Caki2 (cell line): ENCODE data around the gene IER3. TPM values are rescaled to one million over a fixed set of nuclear protein-coding genes. Genes with fewer than 3 reads are reported as not detected.
"Not testable (repeated sequence)": the region's sequence is repeated elsewhere in the genome, so short reads cannot be mapped to it uniquely, and the experiment has no call there.

Source experiments
- DNase-seq: peaks from one replicate; pipeline ENCODE4 v3.0.0-alpha.2; 2015; ENCODE audit warnings: low read depth
- in situ Hi-C: cut with HindIII; loops from 2 replicates; pipeline ENCODE4 v1.10.0; 2016; ENCODE audit warnings: low sequenced_read_pairs, low pct_unique_long_range_greater_than_20kb, mixed read lengths
- total RNA-seq: library from RNA; depleted of rRNA; stranded (reverse); fragments of >200 nt; shearing (Covaris generic); gene quantifications from 2 replicates; pipeline ENCODE4 v1.2.3, GENCODE V29; 2014; ENCODE audit warnings: low replicate concordance; rRNA removed

Gene IER3
- total RNA-seq, 1 experiment from 2014 or later = 124 TPM

DNA sequence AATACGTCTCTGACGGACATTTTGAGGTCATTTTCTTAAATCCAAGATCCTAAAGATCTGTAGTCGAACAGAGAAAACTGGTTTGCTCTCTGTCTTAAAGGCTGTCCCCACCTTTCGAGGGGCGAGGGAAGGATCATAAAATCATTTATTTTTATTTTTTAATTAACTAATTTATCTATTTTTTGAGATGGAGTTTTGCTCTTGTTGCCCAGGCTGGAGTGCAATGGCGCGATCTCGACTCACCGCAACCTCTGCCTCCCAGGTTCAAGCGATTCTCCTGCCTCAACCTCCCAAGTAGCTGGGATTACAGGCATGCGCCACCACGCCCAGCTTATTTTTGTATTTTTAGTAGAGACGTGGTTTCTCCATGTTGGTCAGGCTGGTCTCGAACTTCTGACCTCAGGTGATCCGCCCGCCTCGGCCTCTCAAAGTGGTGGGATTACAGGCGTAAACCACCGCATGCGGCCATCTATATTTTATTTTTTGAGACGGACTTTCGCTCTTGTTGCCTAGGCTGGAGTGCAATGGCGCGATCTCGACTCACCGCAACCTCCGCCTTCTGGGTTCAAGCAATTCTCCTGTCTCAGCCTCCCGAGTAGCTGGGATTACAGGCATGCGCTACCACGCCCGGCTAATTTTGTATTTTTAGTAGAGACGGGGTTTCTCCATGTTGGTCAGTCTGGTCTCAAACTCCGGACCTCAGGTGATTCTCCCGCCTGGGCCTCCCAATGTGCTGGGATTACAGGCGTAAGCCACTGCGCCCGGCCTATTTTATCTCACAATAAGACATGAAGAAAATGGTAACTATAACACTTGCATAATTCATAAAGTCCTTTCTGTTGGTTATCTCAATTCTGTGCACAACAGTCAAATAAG is 26.3 kb downstream of the IER3 start:
- DNase-seq, in situ Hi-C loops: not testable (repeated sequence)

DNA sequence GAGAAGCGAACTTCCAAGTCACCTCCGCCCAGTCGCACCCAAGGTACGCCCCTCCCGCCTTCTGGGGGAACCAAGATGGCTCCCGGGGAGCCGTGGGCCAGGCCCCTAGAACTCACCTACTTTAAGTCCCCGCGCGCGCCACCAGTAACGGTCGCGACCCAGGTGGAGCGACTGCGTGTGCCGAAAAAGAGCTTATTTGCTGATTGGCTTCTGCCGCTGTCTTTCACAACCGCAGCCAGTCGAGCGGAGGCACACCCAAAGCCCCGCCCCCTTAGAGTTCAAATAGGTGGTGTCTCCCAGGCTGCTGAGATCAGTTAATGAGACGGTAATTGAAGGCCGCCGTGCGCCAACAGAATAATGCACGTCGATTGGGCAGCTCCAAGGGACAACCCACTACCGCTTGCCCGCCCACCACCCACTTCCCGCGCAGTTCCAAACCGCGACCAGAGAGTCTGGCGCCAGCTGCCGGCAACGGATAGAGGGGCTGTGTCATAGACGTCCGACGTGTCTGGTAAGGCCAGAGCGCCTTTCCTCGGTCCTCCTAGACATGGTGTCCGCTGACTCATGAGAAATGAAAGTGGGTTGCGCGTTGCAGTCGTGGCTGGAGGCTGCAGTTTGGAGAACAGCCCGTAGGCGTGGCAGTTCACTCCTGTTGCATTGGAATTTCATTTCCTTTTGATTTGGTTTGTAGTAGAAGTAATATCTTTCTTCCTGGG is 27.1 kb downstream of the IER3 start, which contains the start of gene MDC1:
Gene MDC1 (minus strand): TSS at position 153 of the 716 bp plus-strand sequence. CDS start 2,106 bp downstream, outside the sequence.
- in situ Hi-C loops = no loop called here
- DNase-seq = peak; percentile 100

DNA sequence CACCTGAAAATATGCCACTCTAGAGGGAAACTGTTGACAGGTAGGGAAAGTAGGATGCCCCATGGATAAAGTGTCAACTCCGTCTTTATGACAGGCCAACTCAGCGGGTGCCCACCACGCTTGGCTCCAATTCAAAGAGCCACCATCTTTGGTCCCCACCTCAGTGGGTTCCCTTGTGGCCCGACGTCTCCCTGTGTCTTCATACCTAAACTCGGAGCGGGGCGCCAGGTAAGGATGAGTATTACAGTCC is 27.5 kb downstream of the IER3 start:
- DNase-seq = no peak
- in situ Hi-C loops = no loop called here

DNA sequence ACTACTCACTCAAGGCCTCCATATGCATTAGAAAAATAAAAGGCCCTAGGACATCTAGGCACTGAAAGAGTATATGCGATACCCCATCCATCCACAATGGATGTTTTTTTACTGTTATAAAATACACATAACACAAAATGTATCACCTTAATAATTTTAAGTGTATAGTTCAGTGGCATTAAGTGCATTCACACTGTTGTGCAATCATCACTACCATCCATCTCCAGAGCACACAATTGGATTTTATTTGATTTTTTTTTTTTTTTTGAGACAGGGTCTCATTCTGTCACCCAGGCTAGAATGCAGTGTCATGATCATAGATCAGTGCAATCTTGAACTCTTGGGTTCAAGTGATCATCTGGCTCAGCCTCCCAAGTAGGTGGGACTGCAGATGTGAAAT is 30.1 kb downstream of the IER3 start:
- DNase-seq = no peak
- in situ Hi-C loops = no loop called here

DNA sequence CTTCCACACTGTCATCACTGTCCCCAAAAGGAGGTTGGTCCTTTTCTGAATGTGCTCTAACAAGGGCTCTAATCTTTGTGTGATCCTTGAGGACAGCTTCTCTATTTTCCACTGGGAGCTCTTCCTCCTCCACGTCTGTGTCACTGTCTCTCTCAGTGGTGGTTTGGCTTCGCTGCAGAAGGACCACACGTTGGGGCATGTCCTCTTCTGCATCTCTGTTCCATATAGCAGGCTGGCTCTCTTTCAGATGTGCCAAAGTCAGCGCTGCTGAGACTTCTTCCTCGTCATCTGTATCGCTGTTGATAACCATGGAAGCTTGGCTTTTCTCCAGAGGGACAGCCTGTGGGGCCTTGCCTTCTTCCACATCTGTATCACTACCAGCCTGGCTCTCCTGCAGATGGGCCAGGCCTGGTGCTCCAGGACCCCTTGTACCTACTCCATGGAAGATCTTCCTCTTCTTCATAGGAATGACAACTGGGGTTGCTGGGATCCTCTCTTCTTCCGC is 31.9 kb downstream of the IER3 start:
- in situ Hi-C loops = no loop called here
- DNase-seq = no peak

DNA sequence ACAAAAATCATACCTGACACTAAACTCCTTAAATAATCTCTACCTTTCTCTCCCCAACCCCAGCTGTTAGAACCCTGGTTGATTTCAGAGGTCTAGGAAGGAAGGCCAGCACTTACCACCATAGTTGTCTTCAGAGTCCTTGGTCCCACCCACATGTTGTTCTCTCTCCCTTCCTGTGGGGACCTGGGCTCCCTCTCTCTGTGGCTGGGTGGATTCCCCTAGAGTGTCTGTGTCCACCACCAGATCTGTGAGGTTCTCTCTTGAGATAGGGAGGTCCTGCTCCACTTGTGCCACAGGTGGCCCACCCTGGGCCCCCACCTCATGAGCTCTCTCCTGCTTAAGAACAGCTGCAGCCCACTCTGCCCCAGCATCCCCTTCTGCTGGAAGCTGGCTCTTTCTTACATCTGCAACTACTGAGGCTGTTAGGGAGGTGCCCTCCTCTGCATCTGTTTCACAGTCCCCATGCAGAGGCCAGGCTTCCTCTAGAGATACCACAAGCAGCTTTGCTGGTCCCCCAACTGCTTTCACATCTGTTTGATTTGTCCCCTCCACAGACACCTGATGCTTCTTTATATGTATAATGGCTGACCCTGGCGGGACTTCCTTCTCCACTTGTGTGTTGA is 32.5 kb downstream of the IER3 start:
- DNase-seq = no peak
- in situ Hi-C loops = no loop called here

DNA sequence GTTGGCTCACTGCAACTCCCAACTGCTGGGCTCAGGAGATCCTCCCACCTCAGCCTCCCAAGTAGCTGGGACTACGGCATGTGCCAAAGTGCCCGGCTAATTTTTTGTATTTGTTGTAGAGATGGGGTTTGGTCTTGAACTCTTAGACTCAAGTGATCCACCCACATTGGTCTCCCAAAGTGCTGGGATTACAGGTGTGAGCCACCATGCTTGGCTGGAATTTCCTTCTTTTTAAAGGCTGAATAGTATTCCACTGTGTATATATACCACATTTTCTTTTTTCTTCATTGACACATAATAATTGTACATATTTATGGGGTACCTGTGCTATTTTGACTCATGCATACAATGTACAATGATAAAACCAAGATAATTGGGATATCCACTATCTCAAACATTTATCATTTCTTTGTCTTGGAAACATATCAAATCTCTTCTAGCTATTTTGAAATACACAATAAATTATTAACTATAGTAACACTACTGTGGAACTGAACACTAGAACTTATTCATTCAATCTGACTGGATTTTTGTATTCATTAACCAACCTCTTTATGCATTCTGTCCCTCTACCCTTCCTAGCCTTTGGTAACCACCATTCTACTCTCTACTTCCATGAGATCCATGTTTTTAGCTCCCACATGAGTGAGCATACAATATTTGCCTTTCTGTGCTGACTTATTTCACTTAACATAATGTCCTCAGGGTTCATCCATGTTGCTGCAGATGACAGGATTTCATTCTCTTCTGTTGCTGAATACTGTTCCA is 35.1 kb downstream of the IER3 start:
- peak; percentile 77 for DNase-seq
- in situ Hi-C loops = no loop called here

DNA sequence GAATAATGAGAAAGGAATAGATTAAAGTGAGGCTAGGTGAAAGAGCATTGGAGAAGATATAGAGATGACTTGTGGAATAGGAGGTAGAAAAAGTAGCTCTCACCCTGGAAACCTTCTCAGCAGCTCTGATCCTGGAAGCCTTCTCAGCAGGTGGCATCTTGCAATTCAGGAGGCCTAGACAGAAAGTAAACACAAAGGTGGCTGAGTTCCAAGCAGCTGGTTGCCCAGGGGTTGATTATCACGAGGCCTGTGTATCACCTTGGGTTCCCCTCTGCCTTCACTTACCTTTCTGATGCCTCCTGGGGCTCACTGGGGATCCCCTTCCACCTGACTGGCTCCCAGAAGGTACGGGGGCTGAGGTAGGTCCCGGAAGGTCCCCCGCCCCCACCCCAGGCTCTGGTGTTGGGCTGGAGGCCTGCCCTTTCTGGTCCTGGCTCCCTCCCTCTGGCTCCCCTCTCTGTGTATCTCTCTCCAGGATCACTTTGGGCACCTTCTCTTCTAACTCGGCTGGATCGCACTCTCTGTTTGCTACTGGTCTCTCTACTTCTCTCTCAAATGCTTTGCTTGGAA is 37.0 kb downstream of the IER3 start:
- DNase-seq = no peak

DNA sequence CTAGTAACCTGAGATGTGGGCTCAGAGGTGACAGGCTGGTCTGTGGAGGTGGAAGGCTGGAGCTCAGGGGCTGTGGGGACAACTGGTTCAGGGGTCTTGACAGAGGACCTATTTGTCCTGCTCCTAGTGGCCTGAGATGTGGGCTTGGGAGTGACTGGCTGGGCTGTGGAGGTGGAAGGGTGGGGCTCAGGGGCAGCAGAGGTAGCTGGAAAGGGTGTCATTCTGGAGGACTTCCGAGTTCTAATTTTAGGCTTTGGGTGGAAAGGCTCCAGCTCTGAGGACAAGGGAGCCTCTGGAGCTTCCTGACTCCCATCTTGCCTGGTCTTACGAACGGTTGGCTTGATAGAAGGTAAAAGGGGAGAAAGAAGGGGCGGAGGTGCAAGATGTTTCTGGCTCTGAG is 38.7 kb downstream of the IER3 start:
- no peak for DNase-seq
- in situ Hi-C loops = no loop called here

More for the DNA sequence above, 37.0 kb downstream of the IER3 start:
- in situ Hi-C loops = no loop called here

DNA sequence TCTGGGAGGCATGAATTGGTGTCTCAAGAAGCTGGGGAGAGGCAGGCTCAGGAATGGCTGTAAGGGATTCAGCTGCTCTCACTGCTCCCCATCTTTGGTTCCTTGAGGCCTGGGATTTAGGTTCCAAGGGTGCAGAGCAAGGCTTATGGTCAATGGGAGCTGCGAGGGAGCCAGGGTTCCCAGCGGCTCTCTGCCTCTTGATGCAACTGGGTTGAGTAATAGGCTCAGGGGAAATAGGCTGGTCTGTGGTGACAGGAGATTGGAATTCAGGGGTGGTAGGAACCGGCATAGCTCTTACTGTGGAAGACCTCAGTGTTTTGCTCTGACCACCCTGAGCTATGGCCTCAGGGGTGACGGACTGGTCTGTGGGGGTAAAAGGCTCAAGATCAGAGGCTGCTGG is 40.5 kb downstream of the IER3 start:
- in situ Hi-C loops = no loop called here
- DNase-seq = no peak

DNA sequence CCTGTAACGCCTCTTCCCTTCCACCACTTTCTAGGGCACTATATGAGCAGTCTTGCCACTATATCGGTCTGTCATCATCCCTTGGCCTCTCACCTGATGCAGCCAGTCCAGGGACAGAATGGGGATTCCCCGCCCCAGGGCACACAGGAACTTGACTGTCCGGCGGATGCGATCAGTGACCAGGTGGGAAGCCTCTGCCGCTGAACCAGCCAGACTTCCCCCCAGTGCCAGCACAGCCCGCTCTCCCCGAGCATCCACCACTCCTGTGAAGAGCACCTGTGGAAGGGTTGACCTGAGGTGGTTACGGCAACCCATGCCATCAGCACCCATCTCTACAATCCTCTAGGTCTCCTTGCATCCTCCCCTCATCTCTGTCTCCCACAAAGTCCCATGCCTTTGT is 41.3 kb downstream of the IER3 start:
- no peak for DNase-seq
- in situ Hi-C loops = no loop called here

DNA sequence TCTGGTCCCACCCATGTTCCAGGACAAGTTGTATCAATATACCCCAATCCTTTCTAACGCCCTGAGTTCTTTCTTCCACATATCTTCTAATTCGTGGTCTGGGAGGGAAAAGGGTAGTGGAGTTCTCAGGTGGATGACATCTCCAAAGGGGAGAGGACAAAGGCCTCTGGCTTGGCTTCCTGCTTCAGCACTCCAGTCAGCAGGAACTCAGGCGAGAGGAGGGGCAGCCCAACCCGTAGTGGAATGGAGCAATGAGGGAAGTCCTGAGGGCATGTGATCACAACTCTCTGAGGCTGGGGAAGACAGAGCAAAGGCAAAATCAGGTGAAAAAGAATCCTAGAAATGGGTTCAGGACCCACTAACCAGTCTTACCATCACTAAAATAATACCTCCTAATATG is 44.0 kb downstream of the IER3 start:
- in situ Hi-C loops = no loop called here
- peak; percentile 38 for DNase-seq

DNA sequence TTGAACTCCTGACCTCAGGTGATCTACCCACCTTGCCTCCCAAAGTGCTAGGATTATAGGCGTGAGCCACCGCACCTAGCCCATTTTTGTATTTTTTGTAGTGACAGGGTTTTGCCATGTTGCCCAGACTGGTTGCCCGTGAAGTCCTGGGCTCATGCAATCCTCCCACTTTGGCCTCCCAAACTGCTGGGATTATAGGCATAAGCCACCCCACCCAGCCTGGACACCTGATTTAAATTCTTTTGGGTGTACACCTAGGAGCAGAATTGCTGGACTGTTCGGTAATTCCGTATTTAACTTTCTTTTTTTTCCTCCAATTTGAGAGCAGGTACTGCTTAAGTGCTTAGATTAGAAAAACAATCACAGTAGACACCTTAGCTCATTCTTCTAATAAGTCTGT is 47.9 kb downstream of the IER3 start:
- in situ Hi-C loops = no loop called here
- DNase-seq = no peak

Other genes starting within 250 kb of the IER3 start
- 23.5 and 36.9 TPM in 2 replicates for gene GNL1, start 188.1 kb downstream of the IER3 start, total RNA-seq
- 12.7 TPM in 1 of 2 replicates, not detected in the other for gene PRR3, start 187.3 kb downstream of the IER3 start, total RNA-seq
- gene ABCF1, start 173.1 kb downstream of the IER3 start, total RNA-seq = 29.5 and 30.5 TPM in 2 replicates
- 6.9 and 10.8 TPM in 2 replicates for gene PPP1R10, start 127.3 kb downstream of the IER3 start, total RNA-seq
- 47.9 and 61.1 TPM in 2 replicates for gene MRPS18B, start 126.7 kb downstream of the IER3 start, total RNA-seq
- gene ATAT1, start 117.7 kb downstream of the IER3 start, total RNA-seq = 1.3 and 4.6 TPM in 2 replicates
- gene C6orf136, start 97.4 kb downstream of the IER3 start, total RNA-seq = 2.6 TPM in 1 of 2 replicates, not detected in the other
- gene DHX16, start 71.5 kb downstream of the IER3 start, total RNA-seq = 31.4 and 37.5 TPM in 2 replicates
- 29.9 and 37.7 TPM in 2 replicates for gene PPP1R18, start 57.9 kb downstream of the IER3 start, total RNA-seq
- gene NRM, start 53.6 kb downstream of the IER3 start, total RNA-seq = 2.3 and 16.7 TPM in 2 replicates
- 3.3 and 6.7 TPM in 2 replicates for gene MDC1, start 27.3 kb downstream of the IER3 start, total RNA-seq
- 538 and 624 TPM in 2 replicates for gene TUBB, start 24.2 kb downstream of the IER3 start, total RNA-seq
- gene FLOT1, start 1.9 kb downstream of the IER3 start, total RNA-seq = 352 and 441 TPM in 2 replicates
- 182 and 197 TPM in 2 replicates for gene DDR1, start 140.0 kb upstream of the IER3 start, total RNA-seq
- gene GTF2H4, start 163.7 kb upstream of the IER3 start, total RNA-seq = 49.7 and 58.5 TPM in 2 replicates
- 29.5 and 43.7 TPM in 2 replicates for gene VARS2, start 169.7 kb upstream of the IER3 start, total RNA-seq
- not detected in 2 replicates for gene SFTA2, start 187.6 kb upstream of the IER3 start, total RNA-seq
- 0.24 TPM in 1 of 2 replicates, not detected in the other for gene MUCL3, start 196.4 kb upstream of the IER3 start, total RNA-seq
- gene MUC21, start 239.2 kb upstream of the IER3 start, total RNA-seq = not detected in 2 replicates